ENCODE results near the gene CSF2RB.

The CSF2RB gene

GRCh38 chr22:36892292-36892691, 21.1 kb upstream of the CSF2RB start:
- no peak for DNase-seq

DNA sequence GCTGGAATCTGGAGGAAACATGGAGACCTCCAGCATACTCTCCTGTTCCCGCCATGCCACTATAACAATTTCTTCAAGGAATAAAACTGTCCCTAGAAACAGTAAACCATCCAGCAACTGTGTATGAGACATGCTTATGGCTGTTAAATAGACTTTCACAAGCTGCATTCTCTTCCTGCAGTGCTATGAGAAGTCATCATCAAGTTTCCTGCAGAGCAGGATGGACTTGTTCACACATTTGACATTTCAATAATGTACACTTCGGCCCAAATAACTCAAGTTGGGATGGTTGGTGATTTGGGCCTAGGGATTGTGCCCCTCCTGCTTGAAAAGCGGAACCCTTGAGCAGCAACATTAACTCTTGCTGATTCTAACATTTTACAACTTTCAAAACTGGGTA, 20.2 kb upstream of the CSF2RB start:
- DNase-seq, result no peak

GRCh38 chr22:36894266-36894665, 19.2 kb upstream of the CSF2RB start:
- no peak for DNase-seq

DNA sequence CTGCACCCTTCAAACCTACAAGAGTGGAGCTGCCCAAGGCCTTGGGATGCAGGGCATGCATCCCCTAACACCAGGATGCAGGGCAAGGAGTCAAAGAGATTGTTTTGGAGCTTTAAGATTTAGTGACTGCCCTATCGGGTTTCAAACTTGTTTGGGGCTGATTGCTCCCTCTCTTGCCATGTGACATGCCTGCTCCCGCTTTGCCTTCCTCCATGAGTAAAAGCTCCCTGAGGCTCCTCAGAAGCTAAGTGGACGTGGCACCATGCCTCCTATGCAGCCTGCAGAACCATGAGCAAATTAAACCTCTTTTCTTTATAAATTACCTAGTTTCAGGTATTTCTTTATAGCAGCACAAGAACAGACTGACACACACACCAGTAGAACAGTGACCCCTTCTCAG, 15.8 kb upstream of the CSF2RB start:
- DNase-seq, result no peak

DNA sequence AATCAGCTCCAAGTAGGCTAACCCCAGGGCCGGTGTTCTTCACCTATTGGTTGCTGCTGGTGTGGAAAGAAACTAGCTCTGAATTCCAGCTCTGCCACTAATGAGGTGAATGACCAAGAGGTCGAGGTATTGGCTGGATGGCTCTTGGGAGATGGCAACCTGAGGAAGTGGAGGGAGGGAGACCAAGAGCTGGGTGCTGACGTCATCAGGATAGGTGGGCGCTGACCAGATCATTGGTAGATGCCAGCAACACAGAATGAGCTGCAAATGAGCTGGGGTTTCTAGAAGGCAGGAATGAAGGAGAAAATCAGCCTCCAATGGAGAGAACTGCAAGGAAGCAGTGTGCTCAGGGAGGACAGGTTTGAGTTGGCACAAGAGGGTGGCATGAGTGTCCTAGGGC, 14.7 kb upstream of the CSF2RB start:
- DNase-seq, result no peak

GRCh38 chr22:36899498-36899897, 13.9 kb upstream of the CSF2RB start:
- DNase-seq, result no peak

GRCh38 chr22:36900225-36900624, 13.2 kb upstream of the CSF2RB start:
- DNase-seq, result no peak

GRCh38 chr22:36900880-36901279, 12.5 kb upstream of the CSF2RB start:
- DNase-seq, result no peak

DNA sequence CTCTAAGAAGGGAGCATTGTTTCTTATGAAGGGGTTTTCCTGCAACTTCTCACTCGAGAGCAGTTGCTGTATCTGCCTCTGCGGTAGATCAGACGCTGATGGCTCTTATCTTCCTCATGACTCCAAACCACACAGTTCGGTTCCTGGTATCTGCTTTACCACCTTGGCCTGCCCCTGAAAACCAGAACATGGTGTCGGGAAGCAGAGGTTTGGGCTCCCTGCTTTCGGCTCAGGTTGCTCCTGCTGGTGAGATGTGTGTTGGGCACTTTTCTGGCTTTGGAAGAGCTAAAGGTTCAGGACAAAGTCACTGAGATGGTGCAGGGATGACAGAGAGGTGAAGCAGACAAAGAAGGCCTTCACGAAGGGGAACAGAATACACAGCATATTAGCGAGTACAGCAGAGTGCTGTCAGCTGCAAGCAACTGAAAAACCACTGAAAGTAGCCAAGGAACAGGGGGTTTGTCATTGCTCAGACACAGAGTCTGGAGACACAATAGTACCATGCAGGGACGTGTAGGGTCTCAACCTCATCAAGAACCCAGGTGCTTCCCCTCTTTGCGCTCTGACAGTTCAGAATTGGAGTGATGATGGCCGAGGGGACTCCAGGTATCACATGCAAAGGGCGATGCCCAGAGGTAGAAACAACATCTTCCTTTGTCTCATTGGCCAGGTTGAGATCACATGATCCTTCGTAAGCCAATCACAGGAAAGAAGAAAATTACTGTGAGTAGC, 11.9 kb upstream of the CSF2RB start:
- no peak for DNase-seq

DNA sequence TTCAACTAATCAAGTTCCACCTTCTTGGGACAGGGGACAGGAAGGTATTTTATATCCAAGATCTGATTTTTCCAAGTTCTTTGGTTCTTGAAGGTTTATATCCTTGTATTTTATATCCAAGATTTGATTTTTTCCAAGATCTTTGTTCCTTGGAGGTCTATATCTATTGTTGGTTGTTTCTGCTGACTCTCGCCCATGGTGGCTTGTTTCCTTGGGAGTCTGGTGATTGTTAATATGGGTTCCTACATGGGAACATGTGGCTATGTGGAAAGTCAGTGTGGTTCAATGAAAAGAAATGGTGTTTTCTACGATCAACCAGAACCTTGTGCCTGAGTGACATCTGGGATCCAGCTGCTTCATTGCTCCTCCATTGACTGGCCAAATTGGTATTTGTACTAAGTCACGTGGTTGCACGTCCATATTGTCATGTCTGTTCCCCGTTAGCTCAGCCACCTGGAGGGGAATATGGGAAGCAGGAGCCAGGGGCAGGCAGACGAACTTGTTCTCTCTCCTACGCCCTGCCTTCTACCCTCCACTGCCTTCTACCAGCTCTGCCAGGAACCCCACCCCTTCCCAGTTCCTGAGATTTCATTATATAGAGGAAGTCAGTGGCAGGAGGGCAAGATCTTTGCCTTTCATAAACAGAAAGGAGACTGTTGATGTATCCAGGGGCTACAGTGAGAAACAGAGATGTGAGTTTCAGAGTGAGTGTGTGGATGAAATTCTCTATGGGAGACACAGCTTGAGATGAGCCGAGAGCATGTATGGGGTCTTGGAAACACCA, 11.1 kb upstream of the CSF2RB start:
- no peak for DNase-seq

GRCh38 chr22:36904260-36904880, 9.1 kb upstream of the CSF2RB start:
- no peak for DNase-seq

DNA sequence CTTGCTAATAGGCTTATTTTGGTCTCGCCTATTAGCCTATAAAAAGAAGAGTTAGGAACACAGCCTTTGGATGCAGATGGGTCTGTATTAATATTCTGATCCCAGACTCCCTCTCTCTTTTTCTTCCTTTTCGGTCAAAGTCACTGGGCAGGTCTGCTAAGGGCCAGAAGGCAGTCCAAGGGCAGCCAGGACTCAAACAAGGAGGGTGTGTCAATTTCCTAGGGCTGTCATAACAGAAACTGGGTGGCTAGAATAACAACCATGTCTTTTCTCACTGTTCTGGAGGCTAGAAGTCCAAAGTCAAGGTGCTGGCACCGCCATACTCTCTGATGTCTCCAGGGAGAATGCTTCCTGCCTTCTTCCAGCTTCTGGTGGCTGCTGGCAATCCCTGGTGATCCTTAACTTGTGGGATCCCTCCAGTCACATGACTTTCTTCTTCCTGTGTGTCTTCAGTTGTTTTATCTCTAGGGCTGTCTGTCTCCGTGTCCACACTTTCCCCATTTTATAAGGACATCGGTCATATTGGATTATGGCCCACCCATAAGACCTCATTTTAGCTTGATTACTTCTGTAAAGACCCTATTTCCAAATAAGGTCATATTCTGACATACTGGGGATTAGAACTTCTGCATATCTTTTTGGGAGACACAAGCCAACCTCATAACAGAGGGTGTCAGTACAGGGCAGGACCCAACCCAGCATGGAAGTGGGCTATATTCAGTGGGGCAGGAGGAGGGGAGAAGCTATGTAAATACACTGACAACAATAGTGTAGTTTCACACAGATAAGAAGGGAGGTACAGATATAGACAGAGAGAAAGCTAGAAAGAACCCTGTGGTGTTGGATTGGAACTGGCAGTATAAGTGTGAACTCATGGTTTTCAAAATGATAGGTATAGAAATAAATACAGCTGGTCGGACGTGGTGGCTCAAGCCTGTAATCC, 5.9 kb upstream of the CSF2RB start:
- no peak for DNase-seq

DNA sequence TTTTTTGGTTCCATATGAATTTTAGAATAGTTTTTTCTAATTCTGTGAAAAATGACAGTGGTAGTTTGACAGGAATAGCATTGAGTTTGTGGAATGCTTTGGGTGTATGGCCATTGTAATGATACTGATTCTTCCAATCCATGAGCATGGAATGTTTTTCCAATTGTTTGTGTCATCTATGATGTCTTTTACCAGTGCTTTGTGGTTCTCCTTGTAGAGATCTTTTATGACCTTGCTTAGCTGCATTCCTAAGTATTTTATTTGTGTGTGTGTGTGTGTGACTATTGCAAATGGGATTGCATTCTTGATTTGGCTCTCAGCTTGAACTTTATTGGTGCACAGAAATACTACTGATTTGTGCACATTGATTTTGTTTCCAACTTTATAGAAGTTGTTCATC, 3.0 kb upstream of the CSF2RB start:
- no peak for DNase-seq

DNA sequence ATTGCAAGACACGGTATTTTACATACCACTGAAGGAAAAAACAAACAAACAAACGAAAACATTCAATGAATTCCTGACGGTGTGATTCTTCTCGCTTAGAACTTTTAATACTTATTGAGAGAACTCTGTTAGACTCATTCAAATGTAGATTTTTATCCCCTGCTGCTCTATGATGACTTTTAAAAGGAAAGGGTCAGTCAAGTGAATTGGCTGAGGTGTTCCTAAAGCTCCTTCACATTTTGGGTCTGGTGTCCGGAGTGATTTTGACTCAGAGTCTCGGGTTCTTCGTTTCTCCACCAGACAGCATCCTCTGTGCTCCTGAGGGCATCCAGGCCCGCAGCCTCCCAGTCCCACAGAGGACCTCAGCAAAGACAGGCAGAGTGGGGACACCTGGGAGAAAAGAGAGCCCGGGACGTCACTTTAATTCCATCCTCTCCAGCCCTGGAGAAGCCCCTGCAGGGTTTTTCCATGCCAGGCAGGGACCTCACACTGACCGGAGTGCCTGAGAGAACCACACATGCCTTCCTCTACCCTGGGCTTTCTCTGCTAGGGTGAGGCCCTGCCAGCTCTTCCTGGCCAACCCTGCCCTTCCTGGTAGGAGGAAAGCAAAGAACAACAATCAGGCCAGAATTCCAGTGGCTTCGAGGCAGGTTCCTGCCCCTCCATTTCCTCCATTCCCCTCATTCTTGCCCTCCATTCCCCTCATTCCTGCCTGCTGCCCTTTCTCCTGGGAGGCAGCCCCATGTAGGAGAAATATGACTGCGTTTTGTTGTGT, 1.4 kb upstream of the CSF2RB start:
- no peak for DNase-seq

DNA sequence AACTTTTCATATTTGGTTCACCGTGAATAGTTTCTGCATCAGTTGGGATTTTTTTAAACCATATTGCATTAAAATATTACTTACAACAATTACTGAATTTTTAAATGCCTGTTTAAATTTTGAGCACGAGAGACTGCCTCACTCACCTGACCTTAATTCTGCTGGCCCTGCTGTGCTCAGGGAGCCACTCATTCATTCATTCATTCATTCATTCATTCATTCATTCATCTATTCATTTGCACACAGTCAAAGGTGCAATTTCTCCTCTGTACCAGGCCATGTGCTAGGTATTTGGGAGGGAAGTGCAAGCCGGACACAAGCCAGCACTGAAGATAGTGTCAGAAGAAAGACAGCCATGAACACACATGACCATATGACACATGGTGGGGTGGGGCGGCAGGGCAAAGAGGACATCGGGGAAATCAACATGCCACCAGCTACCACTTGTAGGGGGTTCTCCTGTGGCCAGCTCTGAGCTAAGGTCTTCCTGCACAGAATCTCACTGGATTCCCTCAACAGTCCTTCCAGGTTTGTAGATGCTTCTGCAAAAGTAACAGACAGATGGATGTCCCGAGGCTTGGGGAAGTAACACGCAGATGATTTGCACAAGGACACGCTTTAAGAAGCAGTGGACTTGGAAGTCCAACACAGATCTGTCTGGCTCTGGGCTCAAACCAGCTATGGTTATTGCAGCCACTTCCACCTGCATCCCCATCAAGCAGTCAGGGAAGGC, 568 bp upstream of the CSF2RB start:
- DNase-seq, result no peak

- DNase-seq, result no peak
Observed at GRCh38 chr22:36914390-36914752, 943 bp downstream of the CSF2RB start.

DNA sequence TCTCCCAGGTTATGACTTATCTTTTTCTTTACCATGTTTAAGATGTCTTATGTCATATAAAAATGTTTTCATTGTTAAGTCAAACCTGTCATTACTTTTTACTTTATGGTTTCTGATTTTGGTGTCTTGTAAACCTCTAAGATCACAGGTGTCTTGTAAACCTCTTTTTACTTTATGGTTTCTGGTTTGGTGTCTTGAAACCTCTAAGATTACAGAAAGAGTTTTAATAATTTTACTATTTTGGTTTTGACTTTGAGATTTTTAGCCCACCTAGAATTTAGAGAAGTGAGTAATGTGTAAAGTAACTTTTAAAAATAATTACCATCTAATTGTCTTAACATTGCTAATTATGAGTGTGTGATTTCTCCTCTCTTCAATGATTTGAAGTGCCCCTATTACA, 2.6 kb downstream of the CSF2RB start:
- no peak for DNase-seq

DNA sequence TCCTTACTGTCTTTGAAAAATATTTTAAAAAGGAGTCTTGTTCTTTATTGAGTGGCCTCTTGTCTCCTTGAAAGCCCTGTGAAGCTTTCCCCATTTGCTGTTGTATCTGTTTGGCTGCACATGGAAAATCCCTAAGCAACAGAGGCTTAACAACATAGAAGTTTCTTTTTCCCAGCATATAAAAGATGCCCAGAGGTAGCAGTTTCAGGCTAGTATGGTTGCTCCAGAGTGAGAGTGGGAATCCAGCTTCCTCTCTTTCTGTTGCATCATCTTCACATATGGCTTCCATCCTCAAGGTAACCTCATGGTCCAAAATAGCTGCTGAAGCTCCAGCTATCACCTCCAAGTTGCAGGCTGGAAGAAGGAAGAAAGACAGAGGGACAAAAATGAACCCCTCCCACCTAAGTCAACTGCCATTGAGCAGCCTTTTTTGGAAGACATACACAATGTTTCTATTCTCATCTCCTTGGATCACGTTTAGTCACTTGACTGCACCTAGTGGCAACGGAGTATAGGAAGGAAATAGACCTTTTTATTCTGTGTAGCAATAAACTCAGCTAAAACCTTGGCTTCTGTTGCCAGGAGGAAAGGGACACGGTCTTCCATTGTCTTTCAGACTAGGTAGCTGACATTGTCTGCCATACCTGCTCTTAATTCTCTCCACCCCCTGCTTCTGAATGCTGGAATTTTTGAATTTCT, 5.3 kb downstream of the CSF2RB start:
- DNase-seq, result no peak

- DNase-seq, result no peak
Observed at GRCh38 chr22:36921309-36922104, 8.1 kb downstream of the CSF2RB start.

DNA sequence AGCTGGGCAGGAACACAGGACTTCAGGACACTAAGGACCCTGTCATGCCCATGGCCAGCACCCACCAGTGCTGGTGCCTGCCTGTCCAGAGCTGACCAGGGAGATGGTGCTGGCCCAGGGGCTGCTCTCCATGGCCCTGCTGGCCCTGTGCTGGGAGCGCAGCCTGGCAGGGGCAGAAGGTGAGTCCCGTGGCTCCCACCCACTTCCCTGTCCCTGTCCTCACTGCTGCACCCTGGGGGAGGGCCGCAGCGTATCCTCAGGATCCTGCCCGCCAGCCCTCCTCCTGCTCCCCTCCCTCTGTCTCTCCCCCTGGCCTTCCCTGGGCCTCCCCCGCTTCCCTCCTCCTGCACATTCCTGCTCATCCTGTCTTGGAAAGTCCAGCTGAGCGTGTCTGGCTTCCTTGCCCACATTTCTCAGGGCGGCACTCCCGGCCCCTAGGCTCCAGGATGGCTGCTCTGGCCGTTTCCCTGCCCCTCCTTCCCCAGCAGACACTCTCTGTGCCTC, 8.7 kb downstream of the CSF2RB start:
- no peak for DNase-seq
